ENCODE measurements around the gene USP36.

The USP36 gene

GRCh38 chr17:78838574-78839005 is 2.0 kb downstream of the USP36 start:
- no peak for DNase-seq (ENCODE audit: low spot score)

GRCh38 chr17:78836420-78837021 is 4.1 kb downstream of the USP36 start:
- no peak for DNase-seq (ENCODE audit: low spot score)

GRCh38 chr17:78834571-78834970 is 6.0 kb downstream of the USP36 start:
- no peak for DNase-seq (ENCODE audit: low spot score)

- no peak for DNase-seq (ENCODE audit: low spot score)
These were observed 8.1 kb downstream of the USP36 start for GRCh38 chr17:78832541-78832810.

GRCh38 chr17:78831688-78832540 is 8.7 kb downstream of the USP36 start:
- no peak for DNase-seq (ENCODE audit: low spot score)

GRCh38 chr17:78829477-78829876 is 11.1 kb downstream of the USP36 start:
- DNase-seq (ENCODE audit: low spot score), result no peak

DNA sequence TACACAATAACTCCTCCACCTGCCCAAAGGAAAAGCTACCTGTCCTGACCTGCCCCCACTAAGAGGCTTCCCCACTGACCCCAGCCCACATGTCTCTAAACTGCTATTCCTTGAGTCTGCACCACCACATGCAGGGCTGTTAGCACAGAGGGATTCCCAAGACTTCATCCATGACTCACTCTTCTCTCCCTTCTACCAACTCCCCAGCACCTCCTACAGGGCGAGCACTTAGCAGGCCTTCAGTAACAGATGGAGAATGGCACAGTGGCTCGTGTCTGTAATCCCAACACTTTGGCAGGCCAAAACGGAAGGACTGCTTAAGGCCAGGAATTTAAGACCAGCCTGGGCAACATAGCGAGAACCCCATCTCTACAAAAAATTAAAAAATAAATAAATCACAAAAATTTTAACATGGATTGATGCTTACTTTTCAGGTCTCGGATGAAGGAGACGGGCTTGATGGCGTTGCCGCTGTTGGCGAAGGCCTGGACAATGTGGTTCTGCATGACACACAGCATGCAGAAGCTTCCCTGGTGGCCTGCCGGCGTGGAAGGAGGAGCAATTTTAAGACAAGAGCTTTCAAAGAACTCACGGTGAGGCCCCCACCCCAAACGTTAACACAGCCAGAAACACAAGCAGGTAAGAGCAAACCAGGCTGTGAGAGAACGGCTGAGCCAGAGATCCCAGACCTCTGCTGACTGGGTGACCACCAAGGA is 12.0 kb downstream of the USP36 start:
- no peak for DNase-seq (ENCODE audit: low spot score)

DNA sequence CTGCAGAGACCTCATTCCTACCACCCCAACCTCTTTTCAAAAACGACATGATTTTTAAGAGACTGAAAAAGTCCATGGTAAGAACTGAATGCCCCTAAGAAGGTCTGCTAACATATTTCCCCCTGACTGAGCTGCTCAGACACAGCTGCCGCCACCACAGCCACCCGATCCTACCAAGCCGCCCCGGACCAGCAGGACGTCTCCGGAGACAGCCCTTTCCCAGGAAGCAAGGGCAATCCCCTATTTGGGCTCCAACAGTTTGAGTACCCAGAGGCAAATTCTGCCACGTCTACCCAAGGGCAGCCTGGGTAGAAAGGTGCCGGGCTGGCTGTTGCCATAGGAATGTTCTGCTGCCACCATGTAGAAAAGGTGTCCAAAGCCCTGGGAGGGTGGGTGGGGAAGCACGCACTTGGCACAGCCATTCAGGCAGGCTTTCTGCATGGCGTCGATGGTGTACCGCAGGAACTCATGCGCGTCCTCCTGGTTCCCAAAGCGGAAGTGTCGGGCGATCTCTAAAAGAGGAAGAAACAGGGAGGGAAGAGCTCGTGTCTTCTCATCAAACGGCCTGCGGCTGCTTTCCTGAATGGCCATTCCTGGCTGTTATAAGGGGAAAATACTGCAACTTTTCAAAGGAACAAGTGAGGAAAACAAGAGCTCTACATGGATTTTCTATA is 13.6 kb downstream of the USP36 start:
- no peak for DNase-seq (ENCODE audit: low spot score)

DNA sequence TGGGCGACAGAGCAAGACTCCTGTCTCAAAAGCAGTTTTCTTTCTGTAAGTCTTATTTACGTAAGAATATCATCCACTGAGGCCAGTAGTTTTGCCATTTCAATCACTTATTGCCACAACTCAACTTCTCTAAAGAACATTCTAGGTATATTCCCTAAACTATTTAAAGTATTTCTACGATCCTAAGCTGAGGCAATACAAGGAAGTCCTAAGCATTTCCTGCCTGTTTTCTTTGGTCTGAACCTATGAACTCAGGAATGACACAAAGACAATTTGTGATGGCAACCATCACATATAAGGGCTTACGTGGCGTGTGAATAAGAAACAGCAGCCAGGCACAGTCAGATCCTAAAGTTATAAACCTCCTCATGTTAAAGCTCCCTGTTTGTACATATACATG is 14.2 kb downstream of the USP36 start:
- DNase-seq (ENCODE audit: low spot score), result no peak

GRCh38 chr17:78825696-78826095 is 14.9 kb downstream of the USP36 start:
- DNase-seq (ENCODE audit: low spot score), result no peak

DNA sequence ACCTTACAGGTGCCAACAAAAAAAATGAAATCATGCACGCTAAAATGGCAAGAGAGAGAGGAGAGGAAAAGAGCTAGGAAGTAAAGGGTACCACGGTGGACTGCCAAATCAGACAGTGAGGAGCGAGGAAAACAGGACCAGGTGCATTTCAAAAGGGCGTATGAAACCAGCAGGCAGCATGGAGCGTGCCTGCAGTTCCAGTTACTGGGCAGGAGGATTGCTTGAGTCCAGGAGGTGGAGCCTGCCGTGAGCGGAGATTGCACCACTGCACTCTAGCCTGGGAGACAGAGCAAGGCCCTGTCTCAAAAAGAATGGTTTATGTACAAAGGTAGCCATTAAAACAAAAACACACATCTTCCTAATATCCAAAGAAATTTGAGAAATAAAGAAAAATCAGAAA is 16.4 kb downstream of the USP36 start:
- no peak for DNase-seq (ENCODE audit: low spot score)

GRCh38 chr17:78823282-78824046 is 17.1 kb downstream of the USP36 start:
- DNase-seq (ENCODE audit: low spot score), result no peak

GRCh38 chr17:78822552-78822951 is 18.1 kb downstream of the USP36 start:
- no peak for DNase-seq (ENCODE audit: low spot score)

- no peak for DNase-seq (ENCODE audit: low spot score)
These were observed 18.7 kb downstream of the USP36 start for GRCh38 chr17:78821961-78822360.

DNA sequence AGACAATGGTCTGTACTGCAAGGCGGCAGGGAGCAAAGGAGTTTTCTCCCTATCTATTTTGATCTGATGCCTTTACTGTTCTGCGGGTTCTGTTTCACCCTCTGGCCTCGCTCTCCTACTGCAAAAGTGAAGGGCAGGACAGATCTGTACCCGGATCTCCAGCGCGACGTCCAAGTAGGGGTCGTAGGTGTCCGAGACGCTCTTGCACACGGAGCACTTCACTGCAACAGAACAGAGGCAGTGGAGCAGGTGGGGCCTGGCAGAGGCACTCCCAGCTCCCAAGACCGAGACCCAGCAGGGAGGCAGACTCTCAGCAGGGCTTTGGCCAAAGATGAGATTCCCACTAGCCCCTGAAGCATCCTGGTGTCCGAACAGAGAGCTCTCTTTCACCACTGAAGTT is 19.8 kb downstream of the USP36 start:
- no peak for DNase-seq (ENCODE audit: low spot score)

- DNase-seq (ENCODE audit: low spot score), result no peak
These were observed 20.5 kb downstream of the USP36 start for GRCh38 chr17:78819806-78820792.

DNA sequence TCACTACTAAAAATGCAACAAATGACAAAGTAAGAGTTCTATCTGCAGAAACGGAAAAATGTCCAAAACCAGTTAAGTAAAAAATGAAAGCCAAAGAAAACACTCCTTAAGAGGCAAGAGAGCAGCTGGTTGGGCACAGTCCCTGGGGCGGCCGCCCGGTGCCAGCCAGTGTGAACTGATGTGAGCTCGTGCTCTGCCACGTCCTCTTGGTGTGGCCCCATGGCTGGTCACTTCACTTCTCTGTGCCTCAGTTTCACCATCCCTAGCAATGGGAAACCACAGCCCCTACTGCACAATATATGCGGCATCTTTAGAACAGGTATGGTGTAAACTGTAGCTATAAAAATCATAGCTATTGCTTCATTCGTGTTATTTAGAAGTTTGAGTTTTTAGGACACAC is 21.2 kb downstream of the USP36 start:
- no peak for DNase-seq (ENCODE audit: low spot score)

DNA sequence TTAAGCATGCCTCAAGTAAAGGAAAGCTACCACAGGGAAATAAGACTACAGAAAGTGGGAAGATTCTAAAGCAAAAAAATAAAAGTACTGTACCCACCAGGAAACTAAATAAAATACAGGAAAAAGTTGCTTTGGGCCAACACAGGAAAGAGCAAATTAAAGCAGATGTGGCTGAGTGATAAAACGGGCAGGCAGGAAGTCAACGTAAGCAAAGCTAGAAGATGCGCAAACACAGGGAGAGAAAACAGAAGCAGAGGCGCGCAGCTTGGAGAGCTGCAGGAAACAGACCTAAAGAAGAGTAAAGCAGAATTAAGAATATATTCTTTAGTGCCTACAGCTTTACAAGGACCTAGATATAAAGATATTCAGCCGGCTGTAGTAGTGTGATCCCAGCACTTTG is 21.7 kb downstream of the USP36 start:
- no peak for DNase-seq (ENCODE audit: low spot score)

GRCh38 chr17:78818152-78818846 is 22.3 kb downstream of the USP36 start:
- DNase-seq (ENCODE audit: low spot score), result no peak

DNA sequence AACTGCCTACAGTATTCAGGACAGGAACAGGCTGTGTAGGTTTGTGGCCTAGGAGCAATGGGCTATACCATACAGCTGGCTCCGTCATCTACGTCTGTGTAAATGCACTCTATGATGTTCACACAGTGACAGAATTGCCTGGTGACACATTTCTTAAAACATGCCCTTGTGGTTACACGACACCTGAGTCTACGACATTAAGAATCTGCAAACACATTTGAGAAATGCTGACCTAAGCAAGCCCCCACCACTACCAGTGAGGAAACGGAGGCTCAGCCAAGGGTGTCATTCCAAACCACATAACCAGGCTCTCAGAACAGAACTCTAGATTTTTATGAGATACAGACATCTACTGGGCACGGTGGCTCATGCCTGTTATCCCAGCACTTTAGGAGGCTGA is 23.5 kb downstream of the USP36 start:
- DNase-seq (ENCODE audit: low spot score), result no peak
